HepG2 (cell line): ENCODE data around the gene RNU6-1. TPM values are rescaled to one million over a fixed set of nuclear protein-coding genes. Genes with fewer than 3 reads are reported as not detected.

Source experiments
- HINFP ChIP-seq: sonication (generic); formaldehyde crosslinking; IDR thresholded peaks from 2 replicates; pipeline ENCODE4 v1.4.0; 2020; ENCODE audit warnings: low read depth, mild to moderate bottlenecking, missing genetic modification reagents
- ISX ChIP-seq: sonication (generic); formaldehyde crosslinking; conservative IDR thresholded peaks from 2 replicates; pipeline ENCODE4 v1.5.0; 2020; ENCODE audit warnings: missing genetic modification reagents
- KAT7 ChIP-seq: IDR thresholded peaks from 2 replicates; pipeline ENCODE4 v1.6.1; 2018; ENCODE audit warnings: borderline replicate concordance, missing compliant biosample characterization
- LBX2 ChIP-seq: sonication (generic); formaldehyde crosslinking; IDR thresholded peaks from 2 replicates; pipeline ENCODE4 v1.5.0; 2020; ENCODE audit warnings: missing genetic modification reagents, mild to moderate bottlenecking, borderline replicate concordance
- MTERF4 ChIP-seq: sonication (generic); formaldehyde crosslinking; IDR thresholded peaks from 2 replicates; pipeline ENCODE4 v1.8.0; 2023; ENCODE audit warnings: mild to moderate bottlenecking, missing genetic modification reagents
- MXD4 ChIP-seq: IDR thresholded peaks from 2 replicates; pipeline ENCODE4 v1.6.1; 2016; ENCODE audit warnings: mild to moderate bottlenecking, missing biosample characterization, missing genetic modification reagents
- NFE2L1 ChIP-seq: sonication (generic); formaldehyde crosslinking; IDR thresholded peaks from 2 replicates; pipeline ENCODE4 v1.4.0; 2020; ENCODE audit warnings: missing genetic modification reagents, mild to moderate bottlenecking, borderline replicate concordance
- NR2F6 ChIP-seq, 2 experiments: IDR thresholded peaks; 2 replicates each; pipeline ENCODE4 v1.6.1; 2016; ENCODE audit warnings: antibody characterized with exemption in 1 of 2, mild to moderate bottlenecking in 1 of 2
- NRL ChIP-seq: sonication (generic); formaldehyde crosslinking; IDR thresholded peaks from 2 replicates; pipeline ENCODE4 v1.5.0; 2020; ENCODE audit warnings: missing genetic modification reagents, mild to moderate bottlenecking, moderate library complexity, borderline replicate concordance
- RFX3 ChIP-seq: IDR thresholded peaks from 2 replicates; pipeline ENCODE4 v1.6.1; 2016; ENCODE audit warnings: missing biosample characterization, missing genetic modification reagents
- SMYD3 ChIP-seq: sonication (generic); formaldehyde crosslinking; IDR thresholded peaks from 2 replicates; pipeline ENCODE4 v1.8.1; 2023; ENCODE audit warnings: mild to moderate bottlenecking, missing genetic modification reagents
- TAF15 ChIP-seq: fragments of 200-400 bp; formaldehyde crosslinking; IDR thresholded peaks from one replicate; pipeline ENCODE4 v1.6.1; 2018; ENCODE audit warnings: mild to moderate bottlenecking, low read depth, low read length; ENCODE audit not compliant: poor library complexity, severe bottlenecking
- TEAD2 ChIP-seq: sonication (generic); formaldehyde crosslinking; IDR thresholded peaks from 2 replicates; pipeline ENCODE4 v1.9.0; 2021; ENCODE audit warnings: missing genetic modification reagents
- TMF1 ChIP-seq: sonication (generic); formaldehyde crosslinking; IDR thresholded peaks from 2 replicates; pipeline ENCODE4 v1.8.1; 2022; ENCODE audit warnings: low read depth, missing genetic modification reagents
- ZHX1 ChIP-seq: sonication (generic); formaldehyde crosslinking; IDR thresholded peaks from 2 replicates; pipeline ENCODE4 v1.8.1; 2022; ENCODE audit warnings: low read depth, mild to moderate bottlenecking, missing genetic modification reagents
- ZMAT5 ChIP-seq: sonication (generic); formaldehyde crosslinking; IDR thresholded peaks from 2 replicates; pipeline ENCODE4 v1.5.0; 2020; ENCODE audit warnings: mild to moderate bottlenecking, low read depth, missing genetic modification reagents, borderline replicate concordance
- ZNF44 ChIP-seq: sonication (generic); formaldehyde crosslinking; IDR thresholded peaks from 2 replicates; pipeline ENCODE4 v1.5.1; 2020; ENCODE audit warnings: mild to moderate bottlenecking, missing genetic modification reagents
- ZNF513 ChIP-seq: sonication (generic); formaldehyde crosslinking; conservative IDR thresholded peaks from 2 replicates; pipeline ENCODE4 v1.5.0; 2020; ENCODE audit warnings: missing genetic modification reagents
- ZNF549 ChIP-seq: sonication (generic); formaldehyde crosslinking; IDR thresholded peaks from 2 replicates; pipeline ENCODE4 v1.5.0; 2020; ENCODE audit warnings: missing genetic modification reagents
- ZNF776 ChIP-seq: sonication (generic); formaldehyde crosslinking; IDR thresholded peaks from 2 replicates; pipeline ENCODE4 v1.4.0; 2020; ENCODE audit warnings: mild to moderate bottlenecking, missing genetic modification reagents
- polyA plus RNA-seq, 8 experiments: library from polyadenylated mRNA; depleted of rRNA in 3 of 8; stranded (reverse) in 7 of 8; unstranded in 1 of 8; fragments of >200 nt; fragmentation: Illumina TruSeq in 4 of 8; extraction: Trizol in 4 of 8; gene quantifications; 2 replicates each; pipeline versions ENCODE4 v1.2.1 to v1.2.3, GENCODE V29; 2011 to 2016; ENCODE audit warnings: low read depth in 4 of 8, missing spikeins in 1 of 8, mixed read lengths in 1 of 8; ENCODE audit not compliant: insufficient read depth in 1 of 8
- total RNA-seq, 5 experiments: library from RNA; depleted of rRNA; stranded (reverse); fragments of >200 nt; fragmentation: Illumina TruSeq; extraction: Trizol; gene quantifications; 2 replicates each; pipeline ENCODE4 v1.2.3, GENCODE V29; 2016; ENCODE audit warnings: low read depth in 1 of 5

The RNU6-1 gene
- total and polyA plus RNA-seq, 2 of the 13 experiments (the other 11 are each of a cell fraction or from before 2014, with no cell fraction given), result under 0.01 TPM; not detected in 1

GRCh38 chr15:67839929-67840748, at the start of gene RNU6-1 (continued):
- TF ChIP-seq ZHX1 (CRISPR knock-in tag) (no peak), RFX3 (CRISPR knock-in tag) (0 out of 2 replicates have a peak, but pooled peaks have one; percentile 2), MXD4 (peak; percentile 67; the same call in 1 of the 2 replicates), ZNF513 (CRISPR knock-in tag) (peak; percentile 84; the same call in 1 of the 2 replicates), ZNF549 (CRISPR knock-in tag) (no peak), ISX (CRISPR knock-in tag) (no peak), LBX2 (CRISPR knock-in tag) (no peak), TMF1 (CRISPR knock-in tag) (0 out of 2 replicates have a peak, but pooled peaks have one; percentile 50), ZNF776 (no peak), TAF15 (peak; percentile 46), KAT7 (CRISPR knock-in tag) (no peak), ZMAT5 (no peak), HINFP (CRISPR knock-in tag) (no peak), SMYD3 (CRISPR knock-in tag) (peak; percentile 69; the same call in 1 of the 2 replicates), NR2F6 (IDR thresholded peaks at IDR 0.05) (no peak; the same call in 1 of the 2 replicates), NR2F6 (CRISPR knock-in tag; IDR thresholded peaks at IDR 0.05) (no peak), NRL (CRISPR knock-in tag) (peak; percentile 94), TEAD2 (CRISPR knock-in tag) (no peak), MTERF4 (CRISPR knock-in tag) (no peak), ZNF44 (CRISPR knock-in tag) (no peak), NFE2L1 (0 out of 2 replicates have a peak, but pooled peaks have one; percentile 45)
